ENCODE measurements around the gene PTPN20.

Gene PTPN20

GRCh38 chr10:47021850-47022249 is 110.6 kb downstream of the PTPN20 start:
- DNase-seq (ENCODE audit: low spot score): no peak

DNA sequence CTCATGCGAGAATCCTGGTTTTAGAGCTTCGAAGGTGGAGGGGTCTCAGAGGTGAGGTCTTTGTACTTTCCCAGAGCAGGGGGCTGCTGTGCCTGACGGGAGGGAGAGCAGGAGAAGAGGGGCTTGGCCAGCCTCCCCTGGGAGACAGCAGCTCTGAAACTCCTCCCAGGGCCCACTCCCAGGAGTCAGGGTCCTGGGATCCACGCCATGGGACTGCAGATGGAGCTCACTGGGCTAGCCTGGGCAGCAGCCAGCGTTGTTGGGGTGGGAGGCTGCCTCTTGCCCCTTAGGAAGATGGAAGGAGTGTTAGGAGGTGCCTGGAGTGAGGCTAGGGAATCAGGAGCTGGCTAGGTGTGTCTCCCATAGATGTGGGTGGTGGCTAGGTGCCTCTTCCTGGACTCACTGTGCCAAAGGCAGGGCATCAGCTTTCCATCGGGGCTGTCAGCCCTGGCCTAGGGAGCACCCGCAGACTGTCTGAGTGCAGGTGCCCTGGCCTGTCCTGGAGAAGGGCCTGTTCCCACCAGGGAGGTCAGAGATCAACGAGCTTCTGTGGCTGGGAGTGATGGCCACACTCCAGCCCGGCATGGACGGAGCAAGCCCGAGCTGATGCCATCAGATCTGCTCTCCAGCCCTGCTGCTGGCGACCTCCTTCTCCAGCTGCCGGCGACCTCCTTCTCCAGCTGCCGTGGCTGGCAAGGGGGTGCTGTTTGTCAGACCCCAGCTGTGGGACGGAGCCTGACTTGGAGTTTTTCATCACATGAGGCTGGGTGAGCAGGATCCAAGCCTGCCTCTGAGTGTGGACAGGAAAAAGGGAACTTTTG is 111.3 kb downstream of the PTPN20 start:
- no peak for DNase-seq (ENCODE audit: low spot score)

- DNase-seq (ENCODE audit: low spot score): no peak
These were observed 112.2 kb downstream of the PTPN20 start for GRCh38 chr10:47023237-47024045.

DNA sequence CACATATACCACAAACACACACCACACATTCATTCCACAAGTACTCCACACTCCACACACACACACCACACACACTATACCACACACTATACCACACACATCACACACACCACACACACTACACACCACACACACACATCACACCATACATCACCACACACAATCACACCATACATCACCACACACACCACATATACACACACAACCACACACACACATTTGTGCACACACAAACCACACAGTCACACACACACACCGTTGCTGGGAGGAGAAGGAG is 112.8 kb downstream of the PTPN20 start:
- DNase-seq (ENCODE audit: low spot score): no peak

GRCh38 chr10:47024399-47025252 is 113.4 kb downstream of the PTPN20 start:
- DNase-seq (ENCODE audit: low spot score): peak; percentile 60

GRCh38 chr10:47025253-47025539 is 114.0 kb downstream of the PTPN20 start:
- no peak for DNase-seq (ENCODE audit: low spot score)

DNA sequence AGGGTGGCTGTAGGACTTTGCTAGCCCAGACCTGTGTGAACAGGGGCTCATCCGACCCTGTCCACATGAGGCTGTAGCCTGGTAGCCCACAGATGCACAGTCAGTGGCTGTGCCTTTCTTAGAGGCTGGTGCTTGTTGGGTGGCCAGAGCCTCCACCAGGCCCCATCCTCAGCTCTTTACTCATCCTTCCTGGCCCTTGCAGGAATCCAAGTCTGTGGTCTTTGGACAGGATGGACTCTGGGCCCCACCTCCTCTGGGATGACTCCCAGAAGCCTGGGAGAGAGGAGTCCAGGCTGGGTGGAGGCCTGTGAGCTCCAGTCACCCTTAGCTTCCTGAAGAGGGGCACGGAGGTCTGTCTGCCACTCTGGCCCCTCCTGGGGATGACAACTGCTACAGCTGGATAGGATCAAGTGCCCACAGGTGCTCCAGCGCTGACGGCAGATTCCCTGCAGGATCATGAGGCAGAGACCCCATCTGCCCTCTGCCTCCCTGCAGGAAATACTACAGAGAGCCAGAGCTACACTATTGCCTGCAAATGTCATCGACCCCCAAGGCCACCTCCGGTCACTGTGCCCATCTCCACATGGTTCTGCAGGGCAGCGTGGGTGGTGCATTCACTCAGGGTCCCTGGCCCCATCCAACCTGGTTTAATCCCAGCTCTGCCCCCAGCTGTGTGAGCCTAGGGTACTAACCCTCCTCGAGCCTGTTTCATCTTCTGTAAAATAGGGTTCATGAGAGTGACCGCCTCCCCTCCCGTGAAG is 114.5 kb downstream of the PTPN20 start:
- DNase-seq (ENCODE audit: low spot score): no peak

GRCh38 chr10:47026301-47027107 is 115.3 kb downstream of the PTPN20 start:
- DNase-seq (ENCODE audit: low spot score): no peak

DNA sequence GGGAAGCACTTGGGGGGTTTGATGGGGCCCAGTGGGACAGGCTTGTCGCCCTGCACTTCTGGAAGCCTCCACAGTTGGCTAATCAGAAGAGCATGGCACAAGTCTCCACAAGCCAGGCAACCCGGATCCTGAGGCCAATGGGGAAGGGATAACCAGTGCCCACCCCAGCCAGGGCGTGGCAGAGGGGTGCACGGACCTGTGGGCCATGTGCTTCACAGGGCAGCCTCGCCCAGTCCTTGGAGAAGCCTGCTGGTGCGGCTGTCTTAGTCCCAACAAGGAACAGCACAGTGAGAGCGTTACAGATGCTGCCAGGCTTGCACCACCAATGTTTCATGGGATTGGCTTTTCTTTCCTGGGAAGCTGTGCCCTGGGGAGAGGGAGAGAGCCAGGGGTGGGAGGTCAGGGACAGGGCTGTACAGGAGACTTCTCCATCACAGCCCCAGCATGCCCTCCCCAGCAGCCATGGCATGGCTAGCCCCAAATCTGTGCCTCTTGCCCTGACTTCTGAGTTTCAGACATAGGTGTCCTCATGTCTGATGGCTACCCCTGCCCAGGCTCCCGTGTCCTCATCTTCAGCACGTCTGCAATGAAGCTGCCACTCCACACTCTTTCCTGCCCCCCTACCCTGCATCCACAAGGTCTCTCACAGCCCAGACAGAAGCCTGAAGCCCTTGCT is 116.0 kb downstream of the PTPN20 start:
- no peak for DNase-seq (ENCODE audit: low spot score)

- DNase-seq (ENCODE audit: low spot score): no peak
These were observed 116.6 kb downstream of the PTPN20 start for GRCh38 chr10:47027784-47028260.

- no peak for DNase-seq (ENCODE audit: low spot score)
These were observed 117.2 kb downstream of the PTPN20 start for GRCh38 chr10:47028466-47028865.

DNA sequence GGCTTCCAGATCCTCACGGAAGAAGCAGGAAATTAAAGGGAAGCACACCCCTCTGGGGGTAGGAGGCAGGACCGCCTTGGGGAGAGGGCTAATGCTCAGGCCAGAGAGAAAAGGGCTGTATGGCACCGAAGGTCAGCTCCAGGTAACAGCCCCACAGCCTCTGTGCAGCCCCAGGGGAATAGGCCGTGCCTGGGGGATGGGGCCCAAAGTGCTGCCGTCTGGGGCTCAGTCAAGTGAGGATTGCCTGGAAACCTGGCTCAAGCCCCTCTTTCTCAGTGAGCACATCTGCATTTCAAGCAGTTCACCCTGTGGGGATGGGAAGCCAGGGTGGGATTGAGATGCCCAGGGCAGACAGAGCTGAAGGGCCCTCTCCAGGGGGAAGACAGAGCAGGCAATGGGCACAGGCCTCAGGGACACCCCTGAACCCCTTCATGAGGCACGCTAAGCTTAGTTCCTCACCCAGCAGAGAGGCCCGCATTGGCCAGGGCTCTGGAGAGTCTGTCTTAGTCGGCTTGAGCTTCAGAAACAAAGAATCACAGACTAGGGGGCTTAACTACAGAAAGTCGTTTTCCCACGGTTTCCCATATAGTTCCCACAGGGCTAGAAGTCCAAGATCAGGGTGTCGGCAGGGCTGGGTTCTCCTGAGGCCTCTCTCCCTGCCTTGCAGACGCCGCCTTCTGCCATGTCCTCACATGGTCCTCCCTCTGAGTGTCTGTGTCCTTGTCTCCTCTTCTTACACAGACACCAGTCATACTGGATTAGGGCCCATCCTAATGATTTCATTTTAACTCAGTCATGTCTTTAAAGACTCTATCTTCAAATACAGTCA is 118.2 kb downstream of the PTPN20 start:
- no peak for DNase-seq (ENCODE audit: low spot score)

DNA sequence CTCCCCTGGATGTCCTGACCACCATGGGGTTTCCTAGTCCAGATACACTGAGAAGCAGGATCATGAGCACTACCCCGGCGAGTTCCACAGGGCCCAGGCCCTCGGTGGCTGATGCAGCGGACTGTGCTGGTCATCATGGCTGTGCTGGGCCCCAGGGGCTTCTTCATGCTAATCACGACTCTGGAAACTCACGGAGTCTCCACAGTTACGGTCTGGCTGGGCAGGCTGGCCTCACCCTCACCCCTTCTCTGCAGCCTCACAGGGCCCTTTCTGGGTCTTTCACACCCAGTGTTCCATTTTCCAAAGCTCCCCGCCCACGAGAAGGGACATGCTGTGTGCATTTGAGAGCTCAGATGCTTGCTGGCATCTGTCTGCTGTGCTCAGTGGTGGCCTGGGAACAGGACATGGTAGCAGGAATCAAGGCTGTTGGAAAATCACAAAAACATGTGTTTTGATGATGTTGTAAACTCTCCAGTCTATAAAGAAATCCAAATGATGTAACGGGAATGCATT is 119.0 kb downstream of the PTPN20 start:
- DNase-seq (ENCODE audit: low spot score): no peak

DNA sequence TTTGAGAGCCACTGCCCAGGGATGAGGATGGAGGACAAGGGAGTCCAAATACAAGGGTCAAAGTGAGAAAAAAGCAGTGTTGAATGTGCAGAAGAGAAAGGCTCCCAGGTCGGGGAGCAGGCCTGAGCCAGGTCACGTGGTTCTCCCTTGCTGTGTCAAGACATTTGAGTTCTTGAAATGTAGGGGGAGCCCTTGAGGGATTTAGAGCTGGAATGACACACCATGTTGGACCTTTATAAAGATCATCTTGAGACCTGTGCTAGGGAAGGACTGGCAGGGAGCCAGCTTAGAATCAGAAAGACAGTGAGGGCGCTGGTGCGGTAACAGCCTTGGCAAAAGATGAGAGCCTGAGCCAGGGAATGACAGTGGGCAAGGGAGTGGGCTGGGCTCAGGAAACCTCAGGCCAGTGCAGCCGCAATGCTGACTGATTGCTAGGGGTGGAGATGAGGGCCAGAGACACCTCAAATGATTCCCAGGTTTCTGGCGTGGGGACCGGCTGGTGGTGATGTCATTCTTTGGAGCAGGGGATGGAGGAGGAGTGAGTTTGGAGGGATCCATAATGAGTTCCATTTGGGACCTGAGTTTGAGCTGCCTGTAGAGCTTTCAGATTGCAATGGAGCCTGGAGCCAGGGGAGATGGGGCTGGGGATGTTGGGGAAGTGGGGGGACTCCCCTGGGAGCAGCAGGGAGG is 120.1 kb downstream of the PTPN20 start:
- peak; percentile 44 for DNase-seq (ENCODE audit: low spot score)

DNA sequence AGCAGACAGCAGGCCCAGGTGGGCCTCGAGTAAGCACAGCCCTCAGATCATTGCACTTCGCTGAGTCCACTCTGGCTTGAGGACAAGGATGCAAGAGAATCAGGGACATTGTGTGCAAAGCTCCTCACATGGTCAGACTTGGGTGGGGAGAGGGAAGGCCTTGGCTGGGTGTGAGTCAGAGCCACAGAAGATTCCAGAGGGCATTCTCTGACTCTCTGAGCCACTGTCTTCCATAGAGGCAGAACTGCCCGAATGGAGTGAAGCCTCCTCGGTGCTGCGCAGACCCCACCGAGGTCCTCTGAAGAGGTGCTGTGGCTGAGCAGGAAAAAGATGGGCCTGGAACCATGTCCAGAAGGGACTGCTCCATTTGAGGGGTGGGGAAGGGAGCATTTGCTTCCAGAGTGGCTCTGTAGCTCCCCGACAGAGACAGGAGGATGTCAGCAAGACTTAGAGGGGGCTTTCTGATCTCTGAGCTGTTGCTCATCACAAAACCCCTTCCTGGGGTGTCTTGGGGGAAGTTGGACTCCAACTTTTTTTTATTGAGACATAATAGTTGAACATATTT is 120.8 kb downstream of the PTPN20 start:
- no peak for DNase-seq (ENCODE audit: low spot score)

- no peak for DNase-seq (ENCODE audit: low spot score)
These were observed 121.9 kb downstream of the PTPN20 start for GRCh38 chr10:47033081-47033480.

DNA sequence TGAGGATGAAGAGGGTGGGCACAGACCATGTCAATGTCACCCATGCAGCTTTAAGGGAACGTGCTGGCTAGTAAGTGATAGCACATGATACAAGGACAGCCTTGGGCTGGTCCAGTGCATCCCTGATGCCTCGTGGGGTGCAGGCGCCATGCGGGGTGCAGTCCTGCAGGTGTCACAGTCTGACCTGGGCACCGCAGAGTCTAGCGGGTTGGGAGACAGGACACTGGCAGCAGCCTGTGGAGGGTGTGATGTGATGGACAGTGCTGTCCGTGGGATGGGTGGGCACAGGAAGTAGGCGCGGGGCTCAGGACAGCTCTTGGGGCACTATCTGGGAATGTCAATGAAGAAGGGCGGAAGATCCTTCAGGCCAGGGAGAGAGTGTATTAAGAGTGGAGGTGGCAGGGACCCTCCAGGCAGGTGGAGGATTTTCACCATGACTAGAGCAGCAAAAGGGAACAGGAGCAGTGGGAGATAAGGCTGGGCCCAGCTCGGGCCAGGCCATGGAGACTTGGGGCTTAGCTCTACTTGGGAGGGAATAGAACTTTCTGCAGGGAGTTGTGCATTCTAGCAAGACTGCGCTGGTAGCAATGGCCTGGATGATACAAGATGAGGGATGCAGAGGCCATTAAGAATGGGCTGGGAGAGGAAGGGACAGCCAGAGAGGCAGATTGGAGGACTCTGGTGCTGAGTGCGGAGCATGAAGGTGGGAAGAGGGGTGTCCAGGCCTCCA is 122.5 kb downstream of the PTPN20 start:
- DNase-seq (ENCODE audit: low spot score): no peak

Data from RKO (cell line).